GM10847 (cell line): ENCODE results near the gene SMIM8.
A peak's percentile ranks its signal among the peaks of the same experiment; 100 is the strongest.

Source experiments
- POLR2A ChIP-seq: IDR thresholded peaks from 2 replicates; pipeline ENCODE4 v1.6.1; 2011; ENCODE audit not compliant: insufficient read length; ENCODE audit errors: extremely low read depth

The SMIM8 gene

GRCh38 chr6:87322304-87323212 is at the start of gene SMIM8:
Gene SMIM8 (plus strand): TSS chr6:87322588. CDS start chr6:87337032, 14,444 bp downstream.
- peak; percentile 79 for TF ChIP-seq POLR2A

- TF ChIP-seq POLR2A, result no peak
These were observed 47.6 kb upstream of the SMIM8 start for GRCh38 chr6:87274660-87275274.

GRCh38 chr6:87276624-87277023 is 45.8 kb upstream of the SMIM8 start:
- TF ChIP-seq POLR2A, result no peak

- TF ChIP-seq POLR2A, result no peak
These were observed 45.3 kb upstream of the SMIM8 start for GRCh38 chr6:87277123-87277522.

GRCh38 chr6:87279196-87279595 is 43.2 kb upstream of the SMIM8 start:
- TF ChIP-seq POLR2A, result no peak

- no peak for TF ChIP-seq POLR2A
These were observed 41.0 kb upstream of the SMIM8 start for GRCh38 chr6:87281426-87281825.

GRCh38 chr6:87282743-87283142 is 39.6 kb upstream of the SMIM8 start:
- TF ChIP-seq POLR2A, result no peak

GRCh38 chr6:87283461-87283860 is 38.9 kb upstream of the SMIM8 start:
- no peak for TF ChIP-seq POLR2A

- TF ChIP-seq POLR2A, result no peak
These were observed 35.1 kb upstream of the SMIM8 start for GRCh38 chr6:87287251-87287650.

- no peak for TF ChIP-seq POLR2A
These were observed 32.8 kb upstream of the SMIM8 start for GRCh38 chr6:87289571-87289970.

GRCh38 chr6:87291883-87292282 is 30.5 kb upstream of the SMIM8 start:
- no peak for TF ChIP-seq POLR2A

- TF ChIP-seq POLR2A, result no peak
These were observed 28.9 kb upstream of the SMIM8 start for GRCh38 chr6:87293526-87293925.

- no peak for TF ChIP-seq POLR2A
These were observed 25.3 kb upstream of the SMIM8 start for GRCh38 chr6:87297119-87297518.

GRCh38 chr6:87308970-87309369 is 13.4 kb upstream of the SMIM8 start:
- no peak for TF ChIP-seq POLR2A

GRCh38 chr6:87312860-87313259 is 9.5 kb upstream of the SMIM8 start:
- no peak for TF ChIP-seq POLR2A

- no peak for TF ChIP-seq POLR2A
These were observed 7.3 kb upstream of the SMIM8 start for GRCh38 chr6:87315071-87315470.
